Activated CD4-positive, alpha-beta T cell treated with anti-CD3 and anti-CD28 coated beads, Interleukin-2, Interleukin-6, amounts not matched to agents 100 ng/mL and 50 ng/mL, durations not matched to agents 16 hours and 8 hours (primary cell): ENCODE results near the gene CDH8.
"Not testable (repeated sequence)": the region's sequence is repeated elsewhere in the genome, so short reads cannot be mapped to it uniquely, and the experiment has no call there.

Experiments
- DNase-seq: peaks from one replicate; pipeline ENCODE4 v3.0.0-alpha.2; 2020

Gene CDH8

DNA sequence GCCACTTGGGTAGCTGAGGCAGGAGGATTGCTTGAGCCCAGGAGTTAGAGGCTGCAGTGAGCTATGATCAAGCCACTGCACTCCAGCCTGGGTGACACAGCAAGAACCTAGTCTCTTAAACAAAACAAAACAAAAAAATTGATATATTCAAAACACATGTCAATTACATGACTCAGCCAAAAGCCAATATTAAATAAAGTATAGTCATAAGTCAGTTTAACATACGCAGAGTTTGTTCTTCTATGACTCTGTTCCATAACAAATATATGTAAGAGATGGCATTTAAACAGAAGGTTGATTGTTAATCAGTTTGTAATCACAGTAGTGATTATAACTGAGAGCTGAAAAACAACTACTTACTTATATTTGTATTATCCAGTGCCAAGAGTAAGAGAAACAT is 106.5 kb downstream of the CDH8 start:
- DNase-seq = no peak

DNA sequence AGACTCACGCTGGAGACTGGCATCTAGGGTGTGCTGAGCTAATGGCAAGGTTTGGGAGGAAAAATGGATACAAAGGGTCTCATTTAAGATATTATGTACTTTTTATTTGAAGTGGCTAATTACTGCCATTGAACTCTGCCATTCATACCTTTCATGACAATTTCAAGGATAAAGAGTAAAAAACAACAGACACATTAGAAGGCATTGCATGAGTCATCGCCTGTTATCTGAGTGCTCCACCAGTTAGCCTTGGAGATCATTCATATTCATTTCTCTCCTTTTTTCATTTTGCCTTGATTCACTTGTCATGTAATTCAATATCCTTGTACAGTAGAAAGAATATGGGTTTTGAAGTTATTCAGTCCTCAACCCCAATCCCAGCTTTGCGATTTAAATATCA is 109.5 kb downstream of the CDH8 start:
- no peak for DNase-seq

- no peak for DNase-seq
Measured at GRCh38 chr16:61923629-61924028, 112.6 kb downstream of the CDH8 start.

DNA sequence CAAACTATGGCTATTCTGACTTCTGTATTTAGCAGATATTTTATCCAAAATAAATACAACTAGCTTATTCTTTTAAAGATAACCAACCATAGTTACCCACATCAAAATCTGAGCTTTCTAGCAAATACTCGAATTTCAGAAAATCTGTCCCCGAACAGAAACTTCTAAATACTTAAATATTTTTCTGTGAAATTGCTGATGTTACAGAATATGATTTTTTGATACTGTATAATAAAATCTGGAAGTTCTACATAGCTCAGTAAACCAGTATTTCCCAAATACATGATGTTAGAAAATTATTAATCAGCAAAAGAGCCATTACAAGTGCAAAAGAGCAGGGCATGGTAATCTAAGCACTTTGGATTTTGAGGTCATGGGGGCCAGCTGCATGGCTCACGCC is 114.9 kb downstream of the CDH8 start:
- no peak for DNase-seq

- DNase-seq = not testable (repeated sequence)
Measured at GRCh38 chr16:61917865-61918826, 118.1 kb downstream of the CDH8 start.

GRCh38 chr16:61915569-61915968 is 120.7 kb downstream of the CDH8 start:
- DNase-seq = no peak

DNA sequence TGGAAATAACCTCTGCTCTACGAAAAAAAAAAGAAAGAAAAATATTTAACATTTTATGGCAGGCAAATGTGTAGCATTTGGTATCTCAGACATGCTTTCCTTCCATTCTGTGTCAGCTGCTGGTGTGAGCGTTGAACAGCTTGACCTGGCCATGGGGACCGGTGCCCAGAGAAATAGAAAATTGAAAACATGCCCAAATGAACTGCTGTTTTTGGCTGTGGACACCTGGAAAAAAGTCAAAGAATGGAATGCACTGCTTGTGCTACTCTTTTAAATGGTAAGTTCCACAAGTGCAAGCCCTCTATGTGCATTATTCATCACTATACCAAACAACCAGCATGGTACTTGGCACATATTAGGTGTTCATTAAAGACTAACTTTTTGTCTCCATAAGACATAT is 127.2 kb downstream of the CDH8 start:
- no peak for DNase-seq

GRCh38 chr16:61908426-61908825 is 127.8 kb downstream of the CDH8 start:
- no peak for DNase-seq

DNA sequence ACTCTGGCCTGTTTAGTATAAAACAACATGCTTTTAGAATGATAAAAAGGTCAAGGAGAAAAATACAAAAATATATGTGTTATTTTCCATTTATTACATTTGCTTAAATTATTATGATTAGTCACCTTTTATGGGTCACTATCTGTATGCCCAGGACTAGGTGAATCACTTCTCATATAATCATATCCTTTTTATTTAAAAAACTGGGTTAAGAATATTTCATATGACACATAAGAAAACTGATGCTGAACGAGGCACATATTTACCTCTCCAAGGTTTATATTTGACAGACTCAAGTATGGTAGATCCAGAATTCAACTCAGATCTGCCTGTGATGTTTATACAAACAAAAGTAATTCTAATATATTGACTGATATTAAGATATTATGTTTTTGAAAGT is 134.5 kb downstream of the CDH8 start:
- DNase-seq = no peak

- DNase-seq = no peak
Measured at GRCh38 chr16:61900482-61900881, 135.8 kb downstream of the CDH8 start.

DNA sequence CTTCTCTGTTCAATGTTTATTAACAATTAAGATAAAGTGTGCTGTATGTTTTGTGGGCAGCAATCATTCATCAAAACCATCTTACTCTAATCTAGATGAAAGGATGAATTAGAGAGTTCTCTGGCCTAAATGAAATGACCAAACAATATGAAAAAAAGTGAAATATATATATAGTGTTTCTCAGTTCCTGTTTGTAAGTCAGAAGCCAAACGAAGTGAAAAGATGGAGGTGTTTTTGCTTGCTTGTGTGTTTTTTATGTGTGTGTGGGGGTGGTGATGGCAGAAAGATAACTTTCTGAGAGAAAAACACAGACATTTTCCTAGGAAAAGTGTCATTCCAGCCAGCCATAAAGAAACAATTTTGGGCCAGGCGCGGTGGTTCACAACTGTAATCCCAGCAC is 138.6 kb downstream of the CDH8 start:
- no peak for DNase-seq

GRCh38 chr16:61892531-61892930 is 143.7 kb downstream of the CDH8 start:
- DNase-seq = no peak

DNA sequence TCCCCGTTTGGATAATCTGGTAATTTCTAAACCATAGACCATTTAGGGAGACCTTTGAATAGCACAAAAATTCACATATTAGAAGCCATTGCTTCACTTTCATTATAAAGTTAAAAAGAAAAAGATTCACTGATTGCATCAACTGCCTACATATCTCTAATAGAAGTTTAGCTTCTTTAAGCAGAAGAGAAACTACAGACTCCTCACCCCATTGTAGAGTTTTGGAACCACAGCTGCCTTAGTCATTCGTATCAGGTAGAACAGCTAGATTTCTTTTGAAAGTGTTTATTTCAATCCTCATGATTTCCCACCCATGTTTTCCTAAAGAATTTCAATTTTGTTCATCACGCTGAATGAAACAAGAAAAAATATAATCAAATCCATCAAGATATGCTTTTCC is 144.8 kb downstream of the CDH8 start:
- no peak for DNase-seq

- no peak for DNase-seq
Measured at GRCh38 chr16:61890386-61890785, 145.9 kb downstream of the CDH8 start.

DNA sequence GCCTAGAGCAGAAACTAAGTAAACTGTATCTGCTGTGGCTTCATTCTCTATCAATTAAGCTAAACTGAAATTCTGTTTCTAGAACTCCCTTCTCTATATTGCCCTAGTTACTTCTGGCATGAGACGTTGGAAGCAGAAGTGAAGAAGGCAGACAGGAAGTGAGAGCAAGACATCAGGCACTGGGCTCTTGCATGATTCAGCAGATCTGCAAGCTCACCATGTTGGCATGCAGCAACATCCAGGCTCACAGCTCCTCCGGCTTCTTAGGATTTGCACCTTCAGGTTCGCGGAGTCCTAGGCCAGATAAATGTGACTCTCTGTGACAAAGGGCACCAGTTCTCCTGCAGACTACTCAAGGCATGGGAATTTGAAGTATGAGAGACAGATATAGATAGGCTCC is 148.3 kb downstream of the CDH8 start:
- DNase-seq = no peak

DNA sequence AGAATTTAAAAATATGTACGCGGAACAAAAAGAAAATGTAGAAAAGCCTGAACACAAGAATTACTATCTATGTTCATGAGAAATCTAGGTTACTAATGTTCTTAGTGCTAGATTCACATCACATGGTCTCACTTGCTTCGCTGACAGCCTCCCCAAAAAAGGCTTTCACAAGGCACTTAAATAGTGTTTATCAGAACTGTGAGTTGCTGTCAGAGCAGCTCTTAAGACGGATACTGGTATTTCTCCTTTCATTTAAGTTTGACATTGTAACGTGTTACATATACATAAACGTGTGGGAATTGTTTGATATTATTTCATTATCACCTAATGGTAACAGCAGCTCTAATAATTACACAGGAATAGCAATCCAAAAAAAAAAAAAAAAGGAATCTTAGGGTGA is 150.9 kb downstream of the CDH8 start:
- no peak for DNase-seq

- DNase-seq = no peak
Measured at GRCh38 chr16:61879306-61879705, 156.9 kb downstream of the CDH8 start.

DNA sequence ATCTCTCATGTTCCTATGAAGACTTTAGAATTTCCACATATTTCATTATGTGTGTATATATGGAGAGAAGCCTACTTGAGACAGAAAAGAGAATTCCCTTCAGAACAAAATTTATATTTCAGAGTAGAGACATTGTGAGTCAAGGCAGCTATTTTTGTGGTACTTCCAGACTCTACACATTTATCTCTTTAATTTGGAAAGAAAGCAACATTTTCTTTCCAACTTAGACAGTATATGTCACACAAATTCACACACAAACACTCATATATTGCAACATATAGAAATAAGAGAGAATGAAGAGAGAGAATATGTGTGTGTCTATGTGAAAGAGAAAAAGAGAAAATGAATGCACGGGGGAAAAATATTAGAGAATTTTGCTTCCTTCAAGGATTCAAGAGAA is 158.8 kb downstream of the CDH8 start:
- no peak for DNase-seq

- DNase-seq = no peak
Measured at GRCh38 chr16:61872778-61873119, 163.5 kb downstream of the CDH8 start.

GRCh38 chr16:61871837-61872777 is 164.1 kb downstream of the CDH8 start:
- no peak for DNase-seq

- DNase-seq = no peak
Measured at GRCh38 chr16:61862221-61863155, 173.8 kb downstream of the CDH8 start.

DNA sequence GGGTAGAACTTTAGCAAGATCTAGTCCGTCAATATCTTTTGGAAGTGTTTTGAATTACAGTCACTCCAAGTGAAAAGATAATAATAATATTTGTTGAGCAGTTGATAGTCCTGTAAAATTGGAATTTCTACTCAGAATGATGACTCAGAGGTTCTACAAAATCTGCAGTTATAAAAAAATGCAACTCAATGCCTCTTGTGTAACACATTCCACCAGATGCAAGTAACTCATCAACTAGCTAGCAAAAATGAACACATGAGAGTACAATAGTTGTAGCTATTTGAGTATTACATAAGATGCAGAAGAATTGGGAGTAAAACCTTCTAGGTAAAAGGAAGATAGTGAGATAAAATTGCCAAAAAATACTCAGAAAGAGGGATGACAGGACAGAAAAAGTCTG is 177.2 kb downstream of the CDH8 start:
- DNase-seq = no peak

DNA sequence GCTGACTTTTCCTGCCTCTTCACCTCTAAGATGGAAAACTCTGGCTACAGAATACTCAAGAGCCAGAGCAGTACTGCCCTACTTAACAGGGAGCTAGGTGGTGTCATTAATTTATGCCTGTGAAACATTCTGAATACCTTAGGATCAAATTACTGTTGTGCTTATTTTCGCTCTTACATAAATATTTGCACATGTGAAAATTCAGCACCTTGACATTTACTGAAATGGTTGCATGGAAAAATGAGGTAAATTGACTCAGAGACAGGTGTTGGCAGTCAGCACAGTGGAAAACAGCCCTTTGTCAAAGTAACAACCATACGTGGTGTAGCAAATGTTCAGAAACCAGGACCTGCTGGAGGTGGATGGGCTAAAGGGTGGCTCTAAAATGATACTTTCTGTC is 193.6 kb downstream of the CDH8 start:
- DNase-seq = no peak
